Endothelial cell of umbilical vein (primary cell): ENCODE results near the gene TBC1D9.

ENCODE experiments used
- CTCF ChIP-seq, 2 donors: IDR thresholded peaks; 1 replicate in 1 of 2; 2 replicates in 1 of 2; pipeline ENCODE4 v1.5.1; 2011; ENCODE audit warnings: low read length in 2 of 2, mild to moderate bottlenecking in 2 of 2, moderate library complexity in 2 of 2, control low read depth in 1 of 2, inconsistent platforms in 1 of 2, low read depth in 1 of 2; ENCODE audit not compliant: insufficient read depth in 1 of 2; ENCODE audit errors: extremely low read depth in 1 of 2
- FOS ChIP-seq: IDR thresholded peaks from 2 replicates; pipeline ENCODE4 v1.6.1; 2011; ENCODE audit warnings: mild to moderate bottlenecking, low read length, moderate library complexity, borderline replicate concordance; ENCODE audit not compliant: insufficient read depth
- MAX ChIP-seq: IDR thresholded peaks from 2 replicates; pipeline ENCODE4 v1.6.1; 2011; ENCODE audit not compliant: insufficient read depth, insufficient read length
- POLR2AphosphoS5 ChIP-seq: IDR thresholded peaks from 2 replicates; pipeline ENCODE4 v1.6.1; 2012; ENCODE audit warnings: low read depth, mild to moderate bottlenecking, control low read depth, low read length, moderate library complexity; ENCODE audit not compliant: insufficient read depth

GRCh38 chr4:140659943-140660700 lies 96.1 kb downstream of the TBC1D9 start:
- TF ChIP-seq MAX = no peak
- no peak for TF ChIP-seq FOS
- no peak for TF ChIP-seq POLR2AphosphoS5
- no peak for TF ChIP-seq CTCF (IDR thresholded peaks at IDR 0.05; ENCODE audit: extremely low read depth in 1 of 2, insufficient read depth in 1 of 2, low read depth in 1 of 2, low read length in 2 of 2)
